Prostate gland (tissue), 2 donors: Measurements from ENCODE around the gene CROCC2.

Experiments used
- CTCF ChIP-seq, 4 experiments: fragments of 200-600 bp in 2 of 4; fragments of 450-650 bp in 2 of 4; sonication (generic) in 2 of 4; IDR thresholded peaks; 1 replicate in 3 of 4; 2 replicates in 1 of 4; pipeline ENCODE4 v1.5.1; 2016 to 2019; ENCODE audit warnings: antibody characterized with exemption in 4 of 4, mild to moderate bottlenecking in 2 of 4, moderate library complexity in 2 of 4
- POLR2AphosphoS5 ChIP-seq: sonication (generic); formaldehyde crosslinking; IDR thresholded peaks from one replicate; pipeline ENCODE4 v1.6.1; 2017; ENCODE audit warnings: antibody characterized with exemption

- no peak for TF ChIP-seq CTCF (IDR thresholded peaks at IDR 0.05)
- TF ChIP-seq POLR2AphosphoS5, result no peak
These were observed 18.5 kb upstream of the CROCC2 start for GRCh38 chr2:240887631-240888030.
